K562 (cell line): ENCODE measurements around the gene ARHGAP33. TPM values are rescaled to one million over a fixed set of nuclear protein-coding genes. Genes with fewer than 3 reads are reported as not detected.

Source experiments
- ATF1 ChIP-seq, 2 experiments: fragments of 450-650 bp in 1 of 2; IDR thresholded peaks; 2 replicates each; pipeline ENCODE4 v1.6.1; 2016; ENCODE audit warnings: missing compliant biosample characterization in 1 of 2, missing genetic modification characterization in 1 of 2
- ATF7 ChIP-seq: fragments of 450-650 bp; IDR thresholded peaks from 2 replicates; pipeline ENCODE4 v1.7.1; 2014; ENCODE audit warnings: mild to moderate bottlenecking, moderate library complexity
- COPS2 ChIP-seq: fragments of 450-650 bp; conservative IDR thresholded peaks from 2 replicates; pipeline ENCODE4 v1.6.1; 2016; ENCODE audit warnings: mild to moderate bottlenecking, moderate library complexity
- CREBBP ChIP-seq: IDR thresholded peaks from one replicate; pipeline ENCODE4 v1.6.1; 2012; ENCODE audit warnings: low read depth, mild to moderate bottlenecking, control low read depth, inconsistent platforms, low read length
- ELF2 ChIP-seq: fragments of 250-450 bp; sonication (Bioruptor Pico); IDR thresholded peaks from 2 replicates; pipeline ENCODE4 v1.5.0; 2021; ENCODE audit warnings: mild to moderate bottlenecking
- FOXP1 ChIP-seq: sonication (generic); formaldehyde crosslinking; IDR thresholded peaks from 2 replicates; pipeline ENCODE4 v1.8.0; 2022; ENCODE audit warnings: mild to moderate bottlenecking, missing genetic modification reagents
- GABPA ChIP-seq: fragments of 200-800 bp; sonication (Bioruptor generic); conservative IDR thresholded peaks from 2 replicates; pipeline ENCODE4 v1.6.1; 2016; ENCODE audit warnings: low read depth, missing genetic modification characterization, missing compliant biosample characterization
- HNRNPH1 ChIP-seq: fragments of 200-400 bp; formaldehyde crosslinking; optimal IDR thresholded peaks from 2 replicates; pipeline ENCODE3; 2017; ENCODE audit warnings: low read depth, mild to moderate bottlenecking, low read length, moderate library complexity
- MCM7 ChIP-seq, 2 experiments: fragments of 450-650 bp; IDR thresholded peaks; 2 replicates each; pipeline ENCODE4 v1.6.1; 2016 to 2018
- MEIS2 ChIP-seq: fragments of 450-650 bp; IDR thresholded peaks from 2 replicates; pipeline ENCODE4 v1.6.1; 2014; ENCODE audit warnings: mild to moderate bottlenecking; ENCODE audit not compliant: partially characterized antibody
- NCOA6 ChIP-seq: fragments of 450-650 bp; IDR thresholded peaks from 2 replicates; pipeline ENCODE4 v1.6.1; 2017; ENCODE audit warnings: mild to moderate bottlenecking
- NR2C2 ChIP-seq, 2 experiments: fragments of 200-800 bp in 1 of 2; sonication (Bioruptor generic) in 1 of 2; sonication (generic) in 1 of 2; formaldehyde crosslinking in 1 of 2; IDR thresholded peaks; 2 replicates each; pipeline versions ENCODE4 v1.6.1 to v1.8.0; 2016 to 2022; ENCODE audit warnings: mild to moderate bottlenecking in 1 of 2, missing compliant biosample characterization in 1 of 2, missing genetic modification characterization in 1 of 2, missing genetic modification reagents in 1 of 2
- PCBP2 ChIP-seq: fragments of 200-400 bp; formaldehyde crosslinking; IDR thresholded peaks from 2 replicates; pipeline ENCODE4 v1.6.1; 2018; ENCODE audit warnings: low read length, low read depth, mild to moderate bottlenecking, moderate library complexity; ENCODE audit not compliant: poor library complexity, severe bottlenecking
- RBM15 ChIP-seq: fragments of 200-400 bp; formaldehyde crosslinking; IDR thresholded peaks from 2 replicates; pipeline ENCODE4 v1.6.1; 2018; ENCODE audit warnings: mild to moderate bottlenecking, low read length, moderate library complexity; ENCODE audit not compliant: insufficient read depth
- ZNF140 ChIP-seq: fragments of 250-450 bp; sonication (Bioruptor Pico); IDR thresholded peaks from 2 replicates; pipeline ENCODE4 v1.8.0; 2021; ENCODE audit warnings: moderate library complexity, mild to moderate bottlenecking, inconsistent platforms
- ZNF347 ChIP-seq: fragments of 450-650 bp; formaldehyde crosslinking; IDR thresholded peaks from 2 replicates; pipeline ENCODE4 v1.4.0; 2020; ENCODE audit warnings: low read depth, mild to moderate bottlenecking, moderate library complexity
- ZNF586 ChIP-seq: fragments of 450-650 bp; formaldehyde crosslinking; conservative IDR thresholded peaks from 2 replicates; pipeline ENCODE4 v1.4.0; 2020; ENCODE audit warnings: mild to moderate bottlenecking, moderate library complexity
- ZNF766 ChIP-seq: fragments of 200-800 bp; sonication (Bioruptor generic); conservative IDR thresholded peaks from 2 replicates; pipeline ENCODE4 v1.6.1; 2016; ENCODE audit warnings: missing genetic modification characterization, missing compliant biosample characterization
- polyA plus RNA-seq, 8 experiments: library from polyadenylated mRNA; depleted of rRNA in 4 of 8; stranded (reverse) in 5 of 8; unstranded in 3 of 8; fragments of >200 nt; fragmentation: Nextera tagmentation in 2 of 8; fragmentation: Illumina TruSeq in 1 of 8; extraction: Ambion mirVana in 2 of 8; extraction: Trizol in 1 of 8; gene quantifications; 2 replicates each; pipeline versions ENCODE4 v1.2.1 to v1.2.3, GENCODE V29; 2011 to 2014; ENCODE audit warnings: inconsistent platforms in 1 of 8, missing spikeins in 1 of 8
- total RNA-seq, 7 experiments: library from RNA; depleted of rRNA in 6 of 7; stranded (reverse); fragments of >200 nt in 6 of 7; fragmentation: Illumina TruSeq in 2 of 7; extraction: Trizol in 2 of 7; gene quantifications; 2 replicates each; pipeline versions ENCODE4 v1.2.1 to v1.2.3, GENCODE V29; 2011 to 2021; ENCODE audit warnings: low replicate concordance in 1 of 7
- TF ChIP-seq, protein P1 (sequence below): sonication (generic); formaldehyde crosslinking; IDR thresholded peaks from 2 replicates; pipeline ENCODE4 v1.8.0; 2022; ENCODE audit warnings: mild to moderate bottlenecking, missing genetic modification reagents
- TF ChIP-seq, protein P2 (sequence below): fragments of 450-650 bp; formaldehyde crosslinking; IDR thresholded peaks from 2 replicates; pipeline ENCODE4 v1.4.0; 2022; ENCODE audit warnings: mild to moderate bottlenecking, moderate library complexity
- TF ChIP-seq, protein P3 (sequence below): fragments of 450-650 bp; IDR thresholded peaks from 2 replicates; pipeline ENCODE4 v1.6.1; 2016; ENCODE audit warnings: missing biosample characterization, missing genetic modification characterization
- TF ChIP-seq, protein P4 (sequence below), 2 experiments: fragments of 450-650 bp in 1 of 2; IDR thresholded peaks; 2 replicates each; pipeline ENCODE4 v1.6.1; 2011 to 2017; ENCODE audit warnings: low read depth in 2 of 2, antibody characterized with exemption in 1 of 2, borderline replicate concordance in 1 of 2, low read length in 1 of 2, mild to moderate bottlenecking in 1 of 2, mixed read lengths in 1 of 2; ENCODE audit not compliant: control insufficient read depth in 1 of 2

Gene ARHGAP33
- total and polyA plus RNA-seq, 9 of the 15 experiments (the other 6 are each of a cell fraction or from before 2014, with no cell fraction given), result 0.06 to 26.6 (median 1.6) TPM; not detected in 1

DNA sequence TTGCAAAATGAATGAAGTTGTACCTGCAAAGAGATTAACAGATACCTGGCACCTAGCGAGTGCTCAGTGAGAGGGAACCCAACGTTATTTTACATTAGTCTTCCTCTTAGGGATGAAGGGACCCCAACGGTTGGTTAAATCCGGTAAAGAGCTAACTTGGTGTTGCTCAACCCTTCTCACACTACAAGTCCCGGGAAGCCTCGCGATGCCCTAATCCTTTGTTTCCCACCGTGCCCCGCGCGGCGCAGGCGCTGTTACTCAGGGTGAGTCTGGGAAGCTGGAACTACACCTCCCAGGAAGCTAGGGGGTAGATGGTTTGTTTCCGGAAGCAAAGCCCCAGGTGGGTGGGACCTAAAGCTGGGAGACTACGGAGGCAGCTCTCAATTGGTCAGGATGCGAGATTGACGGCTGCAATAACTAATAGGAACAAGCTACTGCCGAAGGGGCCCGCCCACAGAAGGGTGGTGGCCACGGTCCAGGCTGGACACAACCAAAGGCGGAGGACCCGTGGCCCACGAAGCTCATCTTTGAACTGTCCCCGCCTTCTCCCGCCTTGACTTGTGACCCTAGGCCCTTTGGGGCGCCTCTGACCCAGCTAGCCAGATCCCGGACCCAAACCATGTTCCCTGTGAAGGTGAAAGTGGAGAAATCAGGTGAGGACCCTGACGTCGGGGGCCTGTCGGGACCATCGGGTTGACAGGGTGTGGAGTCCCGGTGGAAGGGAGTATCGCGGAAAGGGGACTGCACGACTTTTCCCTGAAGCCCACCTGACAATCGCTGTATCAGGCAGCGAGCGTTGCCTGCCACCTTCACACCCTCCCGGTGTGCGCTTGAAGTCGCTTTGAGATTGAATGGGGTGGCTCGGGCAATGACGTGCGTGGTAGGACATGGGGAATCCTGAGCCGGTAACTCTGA, 27.0 kb upstream of the ARHGAP33 start, which contains the start of gene LIN37 (continued):
- TF ChIP-seq, protein P1, sequence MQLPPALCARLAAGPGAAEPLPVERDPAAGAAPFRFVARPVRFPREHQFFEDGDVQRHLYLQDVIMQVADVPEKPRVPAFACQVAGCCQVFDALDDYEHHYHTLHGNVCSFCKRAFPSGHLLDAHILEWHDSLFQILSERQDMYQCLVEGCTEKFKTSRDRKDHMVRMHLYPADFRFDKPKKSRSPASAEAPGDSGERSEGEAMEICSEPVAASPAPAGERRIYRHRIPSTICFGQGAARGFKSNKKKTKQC, result no peak
- no peak for TF ChIP-seq MCM7 (IDR thresholded peaks at IDR 0.05)
- no peak for TF ChIP-seq CREBBP
- no peak; the same call in 1 of the 2 replicates for TF ChIP-seq NCOA6
- peak; percentile 92 for TF ChIP-seq NR2C2 (CRISPR knock-in tag; IDR thresholded peaks at IDR 0.05)
- TF ChIP-seq NR2C2 (tag; IDR thresholded peaks at IDR 0.05), result peak; percentile 99
- no peak for TF ChIP-seq FOXP1 (CRISPR knock-in tag)
- no peak for TF ChIP-seq PCBP2
- TF ChIP-seq ATF1 (CRISPR knock-in tag; IDR thresholded peaks at IDR 0.05), result no peak
- peak; percentile 93 for TF ChIP-seq ATF1 (tag; IDR thresholded peaks at IDR 0.05)
- TF ChIP-seq RBM15, result no peak
- peak; percentile 46 for TF ChIP-seq MEIS2
- TF ChIP-seq, protein P2, sequence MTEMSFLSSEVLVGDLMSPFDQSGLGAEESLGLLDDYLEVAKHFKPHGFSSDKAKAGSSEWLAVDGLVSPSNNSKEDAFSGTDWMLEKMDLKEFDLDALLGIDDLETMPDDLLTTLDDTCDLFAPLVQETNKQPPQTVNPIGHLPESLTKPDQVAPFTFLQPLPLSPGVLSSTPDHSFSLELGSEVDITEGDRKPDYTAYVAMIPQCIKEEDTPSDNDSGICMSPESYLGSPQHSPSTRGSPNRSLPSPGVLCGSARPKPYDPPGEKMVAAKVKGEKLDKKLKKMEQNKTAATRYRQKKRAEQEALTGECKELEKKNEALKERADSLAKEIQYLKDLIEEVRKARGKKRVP (CRISPR knock-in tag), result no peak
- TF ChIP-seq ELF2 (CRISPR knock-in tag), result 0 out of 2 replicates have a peak, but pooled peaks have one; percentile 63
- TF ChIP-seq ZNF140 (CRISPR knock-in tag), result no peak
- no peak for TF ChIP-seq COPS2
- TF ChIP-seq ZNF347 (CRISPR knock-in tag), result no peak
- TF ChIP-seq ZNF766 (CRISPR knock-in tag), result peak; percentile 83; the same call in 1 of the 2 replicates
- no peak for TF ChIP-seq HNRNPH1
- TF ChIP-seq, protein P3, sequence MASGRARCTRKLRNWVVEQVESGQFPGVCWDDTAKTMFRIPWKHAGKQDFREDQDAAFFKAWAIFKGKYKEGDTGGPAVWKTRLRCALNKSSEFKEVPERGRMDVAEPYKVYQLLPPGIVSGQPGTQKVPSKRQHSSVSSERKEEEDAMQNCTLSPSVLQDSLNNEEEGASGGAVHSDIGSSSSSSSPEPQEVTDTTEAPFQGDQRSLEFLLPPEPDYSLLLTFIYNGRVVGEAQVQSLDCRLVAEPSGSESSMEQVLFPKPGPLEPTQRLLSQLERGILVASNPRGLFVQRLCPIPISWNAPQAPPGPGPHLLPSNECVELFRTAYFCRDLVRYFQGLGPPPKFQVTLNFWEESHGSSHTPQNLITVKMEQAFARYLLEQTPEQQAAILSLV (tag), result peak; percentile 48; the same call in 1 of the 2 replicates
- TF ChIP-seq, protein P4, sequence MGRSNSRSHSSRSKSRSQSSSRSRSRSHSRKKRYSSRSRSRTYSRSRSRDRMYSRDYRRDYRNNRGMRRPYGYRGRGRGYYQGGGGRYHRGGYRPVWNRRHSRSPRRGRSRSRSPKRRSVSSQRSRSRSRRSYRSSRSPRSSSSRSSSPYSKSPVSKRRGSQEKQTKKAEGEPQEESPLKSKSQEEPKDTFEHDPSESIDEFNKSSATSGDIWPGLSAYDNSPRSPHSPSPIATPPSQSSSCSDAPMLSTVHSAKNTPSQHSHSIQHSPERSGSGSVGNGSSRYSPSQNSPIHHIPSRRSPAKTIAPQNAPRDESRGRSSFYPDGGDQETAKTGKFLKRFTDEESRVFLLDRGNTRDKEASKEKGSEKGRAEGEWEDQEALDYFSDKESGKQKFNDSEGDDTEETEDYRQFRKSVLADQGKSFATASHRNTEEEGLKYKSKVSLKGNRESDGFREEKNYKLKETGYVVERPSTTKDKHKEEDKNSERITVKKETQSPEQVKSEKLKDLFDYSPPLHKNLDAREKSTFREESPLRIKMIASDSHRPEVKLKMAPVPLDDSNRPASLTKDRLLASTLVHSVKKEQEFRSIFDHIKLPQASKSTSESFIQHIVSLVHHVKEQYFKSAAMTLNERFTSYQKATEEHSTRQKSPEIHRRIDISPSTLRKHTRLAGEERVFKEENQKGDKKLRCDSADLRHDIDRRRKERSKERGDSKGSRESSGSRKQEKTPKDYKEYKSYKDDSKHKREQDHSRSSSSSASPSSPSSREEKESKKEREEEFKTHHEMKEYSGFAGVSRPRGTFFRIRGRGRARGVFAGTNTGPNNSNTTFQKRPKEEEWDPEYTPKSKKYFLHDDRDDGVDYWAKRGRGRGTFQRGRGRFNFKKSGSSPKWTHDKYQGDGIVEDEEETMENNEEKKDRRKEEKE (IDR thresholded peaks at IDR 0.05; ENCODE audit: borderline replicate concordance in 1 of 2, control insufficient read depth in 1 of 2, low read depth in 2 of 2, low read length in 1 of 2), result no peak
- TF ChIP-seq ATF7, result peak; percentile 83
- TF ChIP-seq GABPA (tag), result peak; percentile 96
- TF ChIP-seq ZNF586 (CRISPR knock-in tag), result no peak
